Measurements from ENCODE around the gene CHST8.

DNA sequence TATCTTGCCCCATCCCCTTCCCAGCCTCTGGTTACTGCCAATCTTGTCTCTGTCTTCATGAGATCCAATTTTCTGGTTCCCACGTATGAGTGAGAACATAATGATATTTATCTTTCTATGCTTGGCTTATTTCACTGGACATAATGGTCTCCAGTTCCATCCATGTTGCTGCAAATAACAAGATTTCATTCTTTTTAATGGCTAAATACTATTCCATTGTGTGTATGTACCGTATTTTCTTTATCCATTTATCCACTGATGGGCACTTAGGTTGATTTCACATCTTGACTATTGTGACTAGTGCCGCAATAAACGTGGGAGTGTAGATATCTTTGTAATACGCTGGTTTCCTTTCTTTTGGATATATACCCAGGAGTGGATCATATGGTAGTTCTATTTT is 43.0 kb downstream of the CHST8 start:
- TF ChIP-seq, protein P1, sequence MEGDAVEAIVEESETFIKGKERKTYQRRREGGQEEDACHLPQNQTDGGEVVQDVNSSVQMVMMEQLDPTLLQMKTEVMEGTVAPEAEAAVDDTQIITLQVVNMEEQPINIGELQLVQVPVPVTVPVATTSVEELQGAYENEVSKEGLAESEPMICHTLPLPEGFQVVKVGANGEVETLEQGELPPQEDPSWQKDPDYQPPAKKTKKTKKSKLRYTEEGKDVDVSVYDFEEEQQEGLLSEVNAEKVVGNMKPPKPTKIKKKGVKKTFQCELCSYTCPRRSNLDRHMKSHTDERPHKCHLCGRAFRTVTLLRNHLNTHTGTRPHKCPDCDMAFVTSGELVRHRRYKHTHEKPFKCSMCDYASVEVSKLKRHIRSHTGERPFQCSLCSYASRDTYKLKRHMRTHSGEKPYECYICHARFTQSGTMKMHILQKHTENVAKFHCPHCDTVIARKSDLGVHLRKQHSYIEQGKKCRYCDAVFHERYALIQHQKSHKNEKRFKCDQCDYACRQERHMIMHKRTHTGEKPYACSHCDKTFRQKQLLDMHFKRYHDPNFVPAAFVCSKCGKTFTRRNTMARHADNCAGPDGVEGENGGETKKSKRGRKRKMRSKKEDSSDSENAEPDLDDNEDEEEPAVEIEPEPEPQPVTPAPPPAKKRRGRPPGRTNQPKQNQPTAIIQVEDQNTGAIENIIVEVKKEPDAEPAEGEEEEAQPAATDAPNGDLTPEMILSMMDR (IDR thresholded peaks at IDR 0.05; ENCODE audit: insufficient read depth, low read length, poor library complexity, severe bottlenecking) = no peak
- TF ChIP-seq EZH2phosphoT487 (conservative IDR thresholded peaks at IDR 0.05; ENCODE audit: low read length) = no peak
